C4-2B (cell line): Measurements from ENCODE around the gene PRR16.
A peak's percentile ranks its signal among the peaks of the same experiment; 100 is the strongest.

ENCODE experiments used
- H3K27ac ChIP-seq: fragments of 450-650 bp; 2 replicates; pipeline ENCODE4 v1.5.1; 2017
- ZFX ChIP-seq: fragments of 450-650 bp; IDR thresholded peaks from 2 replicates; pipeline ENCODE4 v1.6.1; 2017
- TF ChIP-seq, protein P1 (sequence below): fragments of 450-650 bp; conservative IDR thresholded peaks from 2 replicates; pipeline ENCODE4 v1.5.1; 2017; ENCODE audit warnings: mild to moderate bottlenecking

The PRR16 gene

DNA sequence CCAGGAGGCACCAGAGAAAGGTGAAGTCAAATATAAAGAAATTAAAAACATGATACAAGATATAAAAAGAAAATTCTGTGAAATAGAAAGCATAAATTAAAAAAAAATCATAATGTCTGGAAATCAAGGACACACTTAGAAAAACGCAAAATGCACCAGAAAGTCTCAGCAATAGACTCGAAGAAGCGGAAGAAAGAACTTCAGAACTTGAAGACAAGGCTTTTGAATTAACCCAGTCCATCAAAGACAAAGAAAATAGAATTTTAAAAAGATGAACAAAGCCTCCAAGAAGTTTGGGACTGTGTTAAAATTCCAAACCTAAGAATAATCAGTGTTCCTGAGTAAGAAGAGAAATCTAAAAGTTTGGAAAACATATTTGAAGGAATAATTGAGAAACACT, 168.3 kb downstream of the PRR16 start:
- H3K27ac ChIP-seq, result no peak overlapping the region
- TF ChIP-seq, protein P1, sequence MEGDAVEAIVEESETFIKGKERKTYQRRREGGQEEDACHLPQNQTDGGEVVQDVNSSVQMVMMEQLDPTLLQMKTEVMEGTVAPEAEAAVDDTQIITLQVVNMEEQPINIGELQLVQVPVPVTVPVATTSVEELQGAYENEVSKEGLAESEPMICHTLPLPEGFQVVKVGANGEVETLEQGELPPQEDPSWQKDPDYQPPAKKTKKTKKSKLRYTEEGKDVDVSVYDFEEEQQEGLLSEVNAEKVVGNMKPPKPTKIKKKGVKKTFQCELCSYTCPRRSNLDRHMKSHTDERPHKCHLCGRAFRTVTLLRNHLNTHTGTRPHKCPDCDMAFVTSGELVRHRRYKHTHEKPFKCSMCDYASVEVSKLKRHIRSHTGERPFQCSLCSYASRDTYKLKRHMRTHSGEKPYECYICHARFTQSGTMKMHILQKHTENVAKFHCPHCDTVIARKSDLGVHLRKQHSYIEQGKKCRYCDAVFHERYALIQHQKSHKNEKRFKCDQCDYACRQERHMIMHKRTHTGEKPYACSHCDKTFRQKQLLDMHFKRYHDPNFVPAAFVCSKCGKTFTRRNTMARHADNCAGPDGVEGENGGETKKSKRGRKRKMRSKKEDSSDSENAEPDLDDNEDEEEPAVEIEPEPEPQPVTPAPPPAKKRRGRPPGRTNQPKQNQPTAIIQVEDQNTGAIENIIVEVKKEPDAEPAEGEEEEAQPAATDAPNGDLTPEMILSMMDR, result no peak
- TF ChIP-seq ZFX, result no peak

DNA sequence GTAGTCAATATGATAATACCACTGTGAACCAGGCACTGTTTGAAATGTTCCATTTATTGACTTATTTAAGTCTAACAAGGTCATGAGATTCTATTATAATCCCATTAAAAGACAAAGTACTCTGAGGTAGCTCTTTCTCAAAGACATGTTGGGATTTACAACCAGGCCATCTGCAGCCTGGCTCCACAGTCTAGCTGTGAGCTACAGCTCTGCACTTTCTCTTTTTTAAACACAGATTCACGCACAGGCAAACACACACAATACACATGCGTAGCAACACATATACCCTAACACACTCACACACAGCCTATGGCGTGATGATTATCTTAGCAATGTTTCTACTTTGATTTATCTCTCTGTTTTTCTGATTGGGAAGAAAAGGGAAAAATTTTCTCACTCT, 174.3 kb downstream of the PRR16 start:
- no peak for TF ChIP-seq ZFX
- TF ChIP-seq, protein P1, result no peak
- H3K27ac ChIP-seq, result no peak overlapping the region

DNA sequence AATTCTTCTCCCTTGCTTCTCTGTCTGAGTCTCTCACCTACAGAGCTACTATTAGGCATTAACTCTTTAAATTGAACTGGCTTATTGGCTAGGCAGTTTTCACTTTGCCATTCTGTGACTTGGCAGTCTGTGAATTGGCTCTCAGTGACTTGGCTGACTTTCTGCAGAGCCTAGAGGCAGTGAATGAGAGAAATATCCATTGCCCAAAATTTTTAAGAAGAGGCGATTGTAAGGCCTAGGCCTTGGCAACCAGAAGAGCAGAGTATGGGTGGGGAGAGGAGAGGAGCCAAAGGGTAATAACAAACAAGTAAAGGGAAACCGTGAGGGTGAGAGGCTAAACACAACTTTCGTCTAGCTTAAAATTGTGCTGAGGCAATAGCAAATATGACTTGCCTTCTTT, 176.7 kb downstream of the PRR16 start:
- H3K27ac ChIP-seq, result no peak overlapping the region
- TF ChIP-seq, protein P1, result no peak
- no peak for TF ChIP-seq ZFX

DNA sequence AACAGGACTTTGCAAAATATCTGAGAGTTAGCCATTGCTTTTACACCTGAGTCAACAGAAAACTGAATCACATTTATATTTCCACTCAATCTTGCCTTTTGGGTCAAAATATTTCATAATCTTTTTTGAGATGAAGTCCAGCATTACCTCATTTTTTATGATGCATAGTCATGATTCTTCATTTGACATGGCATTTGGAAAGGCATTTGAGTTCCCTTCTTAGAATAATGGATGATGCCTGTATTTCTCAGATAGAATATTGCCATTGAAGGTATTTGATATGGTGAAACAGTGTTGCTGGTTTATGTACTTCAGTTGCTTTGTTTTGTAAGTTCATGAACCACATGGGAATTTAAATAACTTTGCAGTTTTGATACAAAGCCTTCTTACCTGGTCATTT, 180.4 kb downstream of the PRR16 start:
- TF ChIP-seq, protein P1, result no peak
- no peak overlapping the region for H3K27ac ChIP-seq

DNA sequence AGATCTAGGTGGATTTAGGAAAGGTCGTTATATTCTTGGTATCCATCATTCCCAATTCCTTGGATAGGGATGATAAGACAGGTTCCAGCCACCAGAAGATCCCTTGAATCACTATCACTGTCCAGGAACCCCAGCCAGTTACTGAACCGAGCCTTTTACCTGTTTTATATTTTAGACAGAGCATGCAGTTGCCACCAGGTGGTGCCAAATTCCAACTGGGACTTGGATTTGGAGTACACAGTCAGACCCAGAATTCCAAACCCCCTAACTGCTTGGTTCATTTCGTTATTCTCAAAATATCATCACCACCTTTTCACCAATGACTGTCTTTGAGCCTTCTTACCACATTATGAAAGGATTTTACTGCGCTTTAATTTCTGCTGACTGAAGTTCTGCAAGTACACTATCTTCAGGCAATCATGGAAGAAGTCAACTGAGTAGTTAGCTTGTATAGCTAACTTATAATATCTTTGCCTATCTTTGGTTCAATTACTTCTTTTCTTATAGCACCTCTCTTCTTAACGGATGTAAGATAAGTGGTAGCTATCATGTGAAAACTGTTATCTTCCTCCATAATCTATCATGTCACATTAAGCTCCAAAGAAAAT, 191.8 kb downstream of the PRR16 start:
- no peak for TF ChIP-seq ZFX
- TF ChIP-seq, protein P1, result peak; percentile 89
- no peak overlapping the region for H3K27ac ChIP-seq

DNA sequence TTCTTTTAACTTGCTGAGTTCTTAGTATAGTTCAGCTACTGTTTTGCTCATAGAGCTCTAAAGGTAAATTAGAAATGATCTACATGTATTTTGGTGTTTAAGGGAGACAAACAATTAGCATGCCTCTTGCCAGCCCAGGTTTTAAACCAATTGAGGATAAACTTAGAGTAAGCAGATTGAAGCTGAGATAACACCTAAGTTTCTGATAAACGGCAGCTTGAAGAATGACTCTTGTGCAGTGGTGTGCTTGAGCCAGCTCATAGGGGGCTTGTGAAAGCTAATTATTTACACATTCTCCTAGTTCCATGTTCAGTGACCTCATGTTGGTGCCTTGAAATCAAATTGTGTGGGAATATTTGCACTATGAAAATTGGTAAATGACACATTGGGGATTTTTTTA, 193.0 kb downstream of the PRR16 start:
- no peak for TF ChIP-seq ZFX
- TF ChIP-seq, protein P1, result no peak
- H3K27ac ChIP-seq, result no peak overlapping the region

DNA sequence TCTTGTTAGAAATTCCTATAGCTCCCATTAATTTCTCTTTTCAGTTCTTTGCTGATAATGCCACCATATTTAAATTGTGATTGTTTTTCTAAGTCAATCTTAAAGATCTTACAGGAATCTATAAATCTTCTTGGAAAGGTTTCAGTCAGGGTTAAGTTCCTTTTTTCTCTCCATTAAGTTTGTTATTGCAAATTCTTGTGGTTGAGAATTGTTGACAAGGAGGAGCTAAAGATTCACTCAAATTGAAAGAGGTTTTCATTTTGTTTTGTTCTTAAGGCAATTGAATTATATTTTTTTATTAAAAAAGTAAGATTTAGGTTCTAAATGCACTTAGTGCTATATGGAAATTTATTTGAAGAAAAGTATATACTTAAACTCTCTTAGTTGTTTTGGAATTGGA, 213.4 kb downstream of the PRR16 start:
- no peak overlapping the region for H3K27ac ChIP-seq
- TF ChIP-seq, protein P1, result no peak
- no peak for TF ChIP-seq ZFX
